CD4-positive, alpha-beta T cell treated with Interleukin-1 beta for 1 hour (primary cell): ENCODE results near the gene LCN6.
"Not testable (repeated sequence)": the region's sequence is repeated elsewhere in the genome, so short reads cannot be mapped to it uniquely, and the experiment has no call there.

ENCODE experiments used
- DNase-seq, 2 donors: peaks; one replicate each; pipeline ENCODE4 v3.0.0-alpha.2; 2020 to 2022

The LCN6 gene, protein sequence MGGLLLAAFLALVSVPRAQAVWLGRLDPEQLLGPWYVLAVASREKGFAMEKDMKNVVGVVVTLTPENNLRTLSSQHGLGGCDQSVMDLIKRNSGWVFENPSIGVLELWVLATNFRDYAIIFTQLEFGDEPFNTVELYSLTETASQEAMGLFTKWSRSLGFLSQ

DNA sequence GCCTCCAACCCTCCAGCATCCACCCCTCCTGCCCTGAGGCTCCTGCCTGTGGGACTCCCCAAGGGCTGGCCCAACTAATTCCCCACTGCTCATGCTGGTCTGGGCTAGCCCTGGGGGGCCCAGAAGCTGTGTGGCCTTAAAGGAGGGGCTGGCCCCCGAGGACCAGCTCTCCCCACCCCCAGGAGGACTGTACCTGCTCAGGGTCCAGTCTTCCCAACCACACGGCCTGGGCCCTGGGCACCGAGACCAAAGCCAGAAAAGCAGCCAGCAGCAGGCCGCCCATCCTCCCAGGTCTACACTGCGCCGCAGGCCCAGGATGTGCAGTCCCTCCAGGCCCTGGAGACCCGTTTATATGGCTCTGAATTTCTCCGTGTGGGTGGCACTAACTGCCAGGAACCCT, at the start of gene LCN6:
LCN6 (minus strand) TSS at position 325 of the 400 bp plus-strand sequence; CDS start at position 283, 42 bp downstream.
- no peak for DNase-seq

DNA sequence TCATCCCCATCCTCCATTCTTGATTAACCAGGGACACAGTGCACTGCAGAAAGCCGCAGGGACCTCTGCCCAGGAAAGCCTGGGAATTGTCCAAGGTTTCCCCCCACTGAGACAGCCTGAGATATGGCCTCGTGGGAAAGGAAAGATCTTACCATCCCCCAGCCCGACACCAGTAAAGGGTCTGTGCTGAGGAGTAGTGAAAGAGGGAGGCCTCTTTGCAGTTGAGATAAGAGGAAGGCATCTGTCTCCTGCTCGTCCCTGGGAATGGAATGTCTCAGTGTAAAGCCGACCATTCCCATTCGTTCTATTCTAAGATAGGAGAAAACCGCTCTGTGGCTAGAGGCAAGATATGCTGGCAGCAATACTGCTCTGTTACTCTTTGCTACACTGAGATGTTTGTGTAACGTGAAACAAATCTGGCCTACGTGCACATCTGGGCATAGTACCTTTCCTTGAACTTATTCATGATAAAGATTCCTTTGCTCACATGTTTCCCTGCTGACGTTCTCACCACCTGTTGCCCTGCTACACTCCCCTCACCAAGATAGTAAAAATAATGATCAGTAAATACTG, 48.5 kb upstream of the LCN6 start:
- not testable (repeated sequence) for DNase-seq

DNA sequence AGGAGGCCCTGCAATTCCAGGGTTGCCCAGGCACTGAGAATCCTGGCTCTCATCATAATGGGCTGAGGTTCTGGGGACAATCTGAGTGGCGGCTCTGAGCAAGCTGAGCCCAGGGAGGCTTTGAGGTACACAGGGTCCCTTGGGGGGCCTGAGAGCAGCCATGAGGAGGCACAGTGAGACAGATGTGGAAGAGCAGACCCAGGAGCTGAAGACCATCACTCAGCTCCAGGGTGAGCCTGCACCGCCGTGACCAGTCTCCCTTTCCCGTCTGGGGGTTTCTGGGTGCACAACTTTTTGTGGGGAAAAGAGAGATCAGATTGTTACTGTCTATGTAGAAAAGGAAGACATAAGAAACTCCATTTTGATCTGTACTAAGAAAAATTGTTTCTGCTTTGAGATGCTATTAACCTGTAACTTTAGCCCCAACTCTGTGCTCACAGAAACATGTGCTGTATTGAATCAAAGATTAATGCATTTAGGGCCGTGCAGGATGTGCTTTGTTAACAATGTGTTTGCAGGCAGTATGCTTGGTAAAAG, 48.0 kb upstream of the LCN6 start, which contains the start of gene CCDC183:
CCDC183 (plus strand) TSS at position 101 of the 537 bp plus-strand sequence; CDS start at position 161, 60 bp downstream.
- no peak for DNase-seq

DNA sequence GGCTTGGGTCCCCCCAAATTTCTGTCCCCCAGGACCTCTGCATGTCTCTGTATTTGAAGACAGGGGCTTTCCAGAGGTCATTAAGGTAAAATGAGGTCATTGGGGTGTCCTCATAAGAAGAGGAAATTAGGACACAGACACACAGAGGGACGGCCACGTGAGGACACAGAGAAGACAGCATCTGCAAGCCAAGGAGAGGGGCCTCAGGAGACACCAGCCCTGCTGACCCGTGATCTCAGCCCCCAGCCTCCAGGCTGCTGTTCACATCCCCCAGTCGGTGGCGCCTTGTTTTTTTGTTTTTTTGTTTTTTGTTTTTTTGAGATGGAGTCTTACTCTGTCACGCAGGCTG, 46.6 kb upstream of the LCN6 start:
- DNase-seq, result no peak

DNA sequence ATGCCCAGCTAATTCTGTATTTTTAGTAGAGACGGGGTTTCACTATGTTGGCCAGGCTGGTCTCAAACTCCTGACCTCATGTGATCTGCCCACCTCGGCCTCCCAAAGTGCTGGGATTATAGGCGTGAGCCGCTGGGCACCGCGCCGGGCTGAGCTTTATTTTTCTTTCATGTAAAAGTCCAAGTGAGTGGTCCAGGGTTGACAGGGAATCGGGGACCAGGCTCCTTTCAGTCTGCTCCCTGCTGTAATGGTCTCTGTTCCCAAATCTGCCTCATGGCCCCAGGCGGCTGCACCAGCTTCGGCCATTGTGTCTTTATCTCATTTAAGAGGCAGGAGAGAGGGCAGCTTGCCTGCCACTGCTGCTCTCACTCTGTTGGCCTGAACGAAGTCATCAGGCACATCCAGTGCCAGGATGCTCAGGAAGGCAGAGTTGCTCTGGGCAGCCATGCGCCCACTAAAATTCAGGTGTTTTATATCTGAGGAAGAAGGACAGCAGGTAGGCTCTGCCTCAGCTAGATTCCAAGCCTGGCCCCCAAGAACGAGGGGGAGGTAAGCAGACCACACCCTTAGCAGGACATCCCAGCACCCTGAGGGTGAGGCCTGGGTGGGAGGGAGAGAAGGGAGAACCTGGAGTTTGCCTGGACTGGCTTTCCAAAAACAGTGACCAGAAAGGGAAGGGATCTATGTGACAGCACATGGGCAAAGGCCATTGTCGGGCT, 46.1 kb upstream of the LCN6 start:
- no peak for DNase-seq

DNA sequence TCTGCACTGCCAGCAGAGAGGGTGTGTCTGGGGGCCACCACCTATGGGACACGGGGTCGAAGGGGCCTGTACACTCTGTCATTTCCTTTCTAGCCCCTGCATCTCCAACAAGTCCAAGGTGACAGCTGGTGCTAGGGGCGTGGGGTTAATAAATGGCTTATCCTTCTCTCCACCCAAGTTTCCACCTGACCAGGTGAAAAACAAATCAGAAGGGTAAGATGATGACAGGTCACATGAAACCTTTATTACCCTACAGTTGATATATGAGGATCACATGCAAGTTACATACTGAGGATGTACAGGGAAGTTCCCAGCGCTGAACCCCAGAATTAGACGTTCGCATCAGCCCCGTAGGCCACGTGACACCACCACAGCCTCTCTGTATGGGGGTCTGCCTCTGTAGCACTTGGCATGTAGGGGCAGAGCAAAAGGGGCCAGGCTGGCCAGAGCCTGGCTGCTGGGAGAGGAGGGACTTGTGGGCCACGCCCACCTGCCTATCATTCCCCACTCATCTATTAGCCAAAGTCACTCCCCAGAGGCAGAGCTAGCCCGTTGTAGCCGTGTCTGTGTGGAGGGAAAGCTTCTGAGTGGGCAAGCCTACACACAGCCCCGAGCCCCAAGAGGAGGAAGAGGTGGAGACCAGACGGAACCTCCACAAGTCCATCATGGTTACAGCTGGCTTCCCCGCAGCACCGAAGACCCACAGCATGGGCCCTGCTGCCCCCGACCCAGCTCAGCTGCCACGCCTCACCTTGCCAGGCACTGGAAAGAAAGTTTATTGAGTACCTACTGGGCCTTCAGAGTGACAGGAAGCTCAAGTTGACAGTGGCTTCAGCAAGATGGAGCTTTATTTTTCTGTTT, 45.0 kb upstream of the LCN6 start:
- no peak for DNase-seq

DNA sequence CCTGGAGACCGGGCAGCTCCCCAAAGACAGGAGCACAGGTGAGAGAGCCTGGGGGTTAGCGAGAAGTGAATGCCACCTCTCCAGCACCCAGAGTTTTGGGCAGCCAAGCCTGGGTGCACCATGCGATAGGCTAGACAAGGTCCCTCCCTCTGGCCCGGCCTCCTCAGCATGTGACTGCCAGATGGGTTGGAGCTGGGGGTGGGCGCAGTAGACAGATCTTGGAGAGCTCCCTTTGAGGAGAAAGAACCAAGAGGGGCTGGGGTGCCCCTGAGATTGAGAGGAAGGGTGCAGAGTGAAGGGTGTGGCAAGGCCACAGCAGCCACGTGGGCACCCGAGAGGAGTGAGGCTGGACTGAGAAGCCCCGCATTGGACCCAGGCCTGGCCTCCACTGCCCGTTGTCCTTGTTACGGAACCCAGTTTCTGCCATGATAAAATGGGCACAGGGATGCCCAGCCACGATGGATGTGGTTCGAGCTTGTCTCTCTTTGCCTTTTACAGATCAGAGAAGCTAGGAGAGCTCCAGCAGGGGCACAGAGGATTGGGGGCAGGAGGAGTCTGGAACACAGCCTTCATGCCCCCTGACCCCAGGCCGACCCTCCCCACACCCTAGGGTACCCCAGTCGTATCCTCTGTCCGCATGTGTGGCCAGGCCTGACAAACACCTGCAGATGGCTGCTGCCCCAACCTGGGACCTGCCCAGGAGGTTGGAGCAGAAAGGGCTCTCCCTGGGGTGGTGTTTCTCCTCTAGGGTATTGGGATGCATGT, 44.2 kb upstream of the LCN6 start:
- no peak for DNase-seq

DNA sequence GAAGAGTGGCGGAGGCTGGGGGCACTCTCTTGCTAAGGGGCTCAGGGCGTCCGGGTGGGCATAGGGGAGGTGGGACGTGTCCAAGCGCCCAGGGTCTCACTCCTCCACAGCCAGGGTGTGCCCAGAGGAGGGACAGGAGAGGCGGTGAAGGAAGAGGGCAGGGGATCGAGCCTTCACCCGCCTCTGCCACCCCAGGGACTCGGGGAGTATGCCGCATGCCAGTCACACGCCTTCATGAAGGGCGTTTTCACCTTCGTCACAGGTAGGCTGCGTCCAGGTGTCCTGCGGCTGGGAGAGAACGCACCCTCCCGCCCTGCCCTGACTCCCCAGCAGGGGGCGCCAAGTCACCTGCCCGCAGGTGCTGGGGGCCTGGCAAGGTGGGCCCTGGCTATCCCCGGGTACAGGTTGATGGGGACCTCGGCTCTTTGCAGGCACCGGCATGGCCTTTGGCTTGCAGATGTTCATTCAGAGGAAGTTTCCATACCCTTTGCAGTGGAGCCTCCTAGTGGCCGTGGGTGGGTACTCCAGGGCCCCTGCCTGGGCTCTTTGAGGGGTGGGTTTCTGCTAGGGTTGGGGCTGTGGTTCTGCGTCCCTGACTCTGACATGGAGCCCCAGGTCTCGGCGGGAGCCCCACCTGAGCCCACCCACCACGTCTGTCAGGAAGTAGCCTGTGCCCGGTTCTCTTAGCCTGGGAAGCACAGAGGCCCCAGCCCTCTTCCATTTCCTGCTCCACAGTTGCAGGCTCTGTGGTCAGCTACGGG, 43.4 kb upstream of the LCN6 start:
- DNase-seq, result peak; percentile 74 to 77

DNA sequence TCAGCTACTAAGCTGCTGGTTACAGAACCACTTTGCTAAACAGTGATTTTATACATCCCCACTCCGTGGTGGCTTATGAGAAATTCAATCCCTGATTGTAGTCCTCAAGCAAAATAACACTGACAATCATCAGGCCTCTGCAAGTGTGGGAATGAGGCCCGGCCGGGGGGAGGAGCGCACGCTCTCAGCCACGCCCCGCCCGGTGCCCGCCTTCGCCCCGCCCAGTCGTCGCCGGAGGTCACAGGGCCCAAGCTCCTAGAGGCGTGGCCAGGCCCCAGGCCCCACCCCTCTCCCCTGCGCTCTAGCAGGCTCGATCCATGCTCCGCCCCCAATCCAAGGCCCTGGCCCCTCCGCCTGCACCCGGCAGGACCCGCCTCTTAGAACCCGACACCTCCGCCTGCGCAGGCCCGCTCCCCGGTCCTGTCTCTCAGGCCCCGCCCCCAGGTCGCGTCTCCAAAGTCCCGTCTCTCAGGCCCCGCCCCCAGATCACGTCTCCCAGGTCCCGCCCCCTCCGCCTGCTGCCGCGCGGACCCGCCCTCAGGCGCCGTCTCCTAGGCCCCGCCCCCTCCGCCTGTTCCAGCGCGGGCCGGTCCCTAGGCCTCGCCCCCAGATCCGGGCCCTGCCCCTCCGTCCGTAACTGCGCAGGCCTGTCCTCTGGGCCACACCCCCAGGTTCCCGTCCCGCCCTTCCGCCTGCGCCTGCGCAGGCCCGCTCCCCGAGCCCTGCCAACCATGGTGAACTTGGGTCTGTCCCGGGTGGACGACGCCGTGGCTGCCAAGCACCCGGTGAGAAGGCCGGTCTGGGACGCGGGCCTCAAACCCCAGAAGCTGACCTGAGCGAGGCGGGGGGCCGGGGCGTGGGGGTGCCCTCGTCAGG, 42.6 kb upstream of the LCN6 start, which contains the start of gene TMEM141:
TMEM141 (plus strand) TSS at position 705 of the 876 bp plus-strand sequence; CDS start at position 732, 27 bp downstream.
- peak; percentile 99 to 100 for DNase-seq

DNA sequence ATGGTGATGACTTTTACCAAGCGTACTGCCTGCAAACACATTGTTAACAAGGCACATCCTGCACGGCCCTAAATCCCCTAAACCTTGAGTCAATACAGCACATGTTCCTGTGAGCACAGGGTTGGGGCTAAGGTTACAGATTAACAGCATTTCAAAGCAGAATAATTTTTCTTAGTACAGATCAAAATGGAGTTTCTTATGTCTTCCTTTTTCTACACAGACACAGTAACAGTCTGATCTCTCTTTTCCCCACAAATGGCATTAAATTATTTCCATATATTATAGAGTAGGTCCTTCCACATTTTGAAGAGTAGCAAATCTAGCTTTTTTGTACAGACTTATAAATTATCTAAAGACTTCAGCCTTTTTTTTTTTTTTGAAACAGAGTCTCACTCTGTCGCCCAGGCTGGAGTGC, 41.2 kb upstream of the LCN6 start:
- no peak for DNase-seq

DNA sequence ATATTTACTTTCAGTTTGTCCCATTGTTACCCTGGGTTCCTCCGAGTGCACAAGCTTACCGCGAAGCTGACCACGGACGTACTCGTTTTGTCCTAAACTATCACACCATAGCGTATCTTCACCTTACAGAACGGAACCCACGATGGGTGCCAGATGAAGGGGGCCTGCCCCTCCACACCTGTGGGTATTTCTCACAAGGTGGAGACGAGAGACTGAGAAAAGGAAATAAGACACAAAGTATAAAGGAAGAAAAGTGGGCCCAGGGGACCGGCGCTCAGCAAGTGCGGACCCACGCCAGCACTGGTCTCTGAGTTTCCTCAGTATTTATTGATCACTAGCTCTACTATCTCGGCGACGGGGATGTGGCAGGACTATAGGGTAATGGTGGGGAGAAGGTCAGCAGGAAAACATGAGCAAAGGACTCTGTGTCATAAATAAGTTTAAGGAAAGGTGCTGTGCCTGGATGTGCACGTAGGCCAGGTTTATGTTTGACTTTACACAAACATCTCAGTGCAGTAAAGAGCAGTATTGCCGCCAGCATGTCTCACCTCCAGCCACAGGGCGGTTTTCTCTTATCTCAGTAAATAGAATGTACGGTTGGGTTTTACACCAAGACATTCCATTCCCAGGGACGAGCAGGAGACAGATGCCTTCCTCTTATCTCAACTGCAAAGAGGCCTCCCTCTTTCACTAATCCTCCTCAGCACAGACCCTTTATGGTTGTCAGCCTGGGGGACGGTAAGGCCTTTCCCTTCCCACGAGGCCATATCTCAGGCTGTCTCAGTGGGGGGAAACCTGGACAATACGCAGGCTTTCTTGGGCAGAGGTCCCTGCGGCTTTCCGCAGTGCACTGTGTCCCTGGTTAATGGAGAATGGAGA, 40.6 kb upstream of the LCN6 start:
- not testable (repeated sequence) for DNase-seq

DNA sequence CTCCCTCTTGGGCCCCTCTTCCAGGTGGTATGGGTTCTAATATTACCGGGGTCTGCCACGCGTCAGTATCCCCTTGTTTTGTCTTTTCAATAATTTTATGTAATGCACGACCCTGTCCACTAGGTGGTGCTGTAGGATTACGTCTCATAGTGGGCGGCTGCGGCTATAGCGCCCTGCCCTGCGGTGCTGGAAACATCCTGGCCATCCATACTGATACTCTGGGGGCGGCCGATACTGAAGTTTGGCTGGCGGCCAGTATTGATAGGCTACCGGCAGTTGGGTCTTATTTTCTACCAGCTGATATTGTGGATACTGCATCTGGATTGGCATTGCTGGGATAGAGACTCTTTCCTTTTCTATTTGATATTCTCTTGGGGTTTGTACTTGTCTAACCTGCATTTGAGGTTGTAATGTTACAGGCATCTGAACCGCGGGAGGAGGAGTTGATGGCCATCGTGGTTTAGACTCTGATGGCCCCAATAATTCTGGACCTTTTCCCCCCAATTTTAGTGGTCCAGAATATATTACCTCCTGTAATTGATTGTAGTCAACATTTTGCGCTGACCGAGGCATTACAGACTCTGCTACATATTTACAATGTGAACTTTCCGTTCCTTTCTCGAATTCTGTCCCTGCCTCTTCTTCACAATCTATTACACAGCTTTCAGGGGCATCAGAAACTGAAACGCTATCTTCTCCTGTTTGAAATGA, 39.5 kb upstream of the LCN6 start:
- peak; percentile 70 to 84 for DNase-seq

DNA sequence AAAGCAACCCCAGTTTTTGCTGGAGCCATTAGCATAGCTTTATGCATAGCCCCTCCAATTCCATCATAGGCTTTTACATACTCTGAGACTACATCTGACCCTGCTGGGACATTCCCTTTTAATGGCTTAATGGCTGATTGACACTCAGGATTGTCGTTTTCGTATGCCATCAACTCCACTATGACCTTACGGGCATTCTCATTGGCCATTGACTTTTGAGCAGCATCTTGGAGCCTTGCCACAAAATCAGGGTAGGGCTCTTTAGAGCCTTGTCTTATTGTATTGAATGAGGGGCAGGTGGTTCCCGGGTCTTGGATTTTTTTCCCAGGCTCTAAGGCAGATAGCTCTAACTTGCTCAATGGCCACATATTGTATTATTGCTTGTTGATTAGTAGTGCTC, 38.7 kb upstream of the LCN6 start:
- not testable (repeated sequence) for DNase-seq

DNA sequence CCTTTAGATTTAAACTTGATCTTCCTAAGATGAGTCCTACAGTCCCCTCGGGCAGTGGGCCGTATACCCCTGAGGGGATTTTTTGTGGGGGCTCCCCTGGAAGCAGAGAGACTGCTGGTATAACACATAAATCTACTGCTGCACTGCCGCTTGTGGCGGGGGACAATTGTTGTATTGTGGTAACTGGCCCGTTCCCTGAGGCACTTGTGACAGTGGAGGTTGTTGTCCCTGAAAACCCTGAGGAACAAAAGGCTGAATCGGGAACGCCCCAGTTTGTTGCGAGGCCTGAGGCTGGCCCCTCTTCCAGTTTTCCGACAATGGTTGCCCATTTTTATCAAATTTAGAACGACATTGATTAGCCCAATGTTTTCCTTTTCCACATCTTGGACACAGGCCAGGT, 38.1 kb upstream of the LCN6 start:
- DNase-seq, result no peak

DNA sequence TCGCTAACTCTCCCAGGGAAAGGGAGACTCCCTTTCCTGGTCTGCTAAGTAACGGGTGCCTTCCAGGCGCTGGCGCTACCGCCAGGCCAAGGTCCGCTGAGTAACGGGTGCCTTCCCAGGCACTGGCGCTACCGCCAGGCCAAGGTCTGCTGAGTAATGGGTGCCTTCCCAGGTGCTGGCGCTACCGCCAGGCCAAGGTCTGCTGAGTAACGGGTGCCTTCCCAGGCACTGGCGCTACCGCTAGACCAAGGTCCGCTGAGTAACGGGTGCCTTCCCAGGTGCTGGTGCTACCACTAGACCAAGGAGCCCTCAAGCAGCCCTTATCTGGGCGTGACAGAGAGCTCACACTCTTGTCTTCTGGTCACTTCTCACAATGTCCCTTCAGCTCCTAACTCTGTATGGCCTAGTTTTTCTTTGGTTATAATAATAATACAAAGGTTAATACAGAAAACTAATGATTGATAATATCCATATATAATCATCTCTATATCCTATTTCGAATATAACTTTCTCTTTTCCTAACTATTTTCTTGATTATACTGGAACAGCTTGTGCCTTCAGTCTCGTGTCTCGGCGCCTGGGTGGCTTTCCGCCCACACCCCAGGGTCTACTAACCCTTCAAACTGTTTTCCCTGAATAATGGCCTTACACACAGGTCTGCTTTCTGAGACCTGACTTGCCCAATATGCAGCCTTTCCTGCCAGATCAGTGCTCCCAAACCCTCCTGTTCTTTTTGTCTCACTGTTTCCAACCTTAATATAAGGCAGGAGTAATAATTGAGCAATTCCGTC, 37.4 kb upstream of the LCN6 start:
- not testable (repeated sequence) for DNase-seq

DNA sequence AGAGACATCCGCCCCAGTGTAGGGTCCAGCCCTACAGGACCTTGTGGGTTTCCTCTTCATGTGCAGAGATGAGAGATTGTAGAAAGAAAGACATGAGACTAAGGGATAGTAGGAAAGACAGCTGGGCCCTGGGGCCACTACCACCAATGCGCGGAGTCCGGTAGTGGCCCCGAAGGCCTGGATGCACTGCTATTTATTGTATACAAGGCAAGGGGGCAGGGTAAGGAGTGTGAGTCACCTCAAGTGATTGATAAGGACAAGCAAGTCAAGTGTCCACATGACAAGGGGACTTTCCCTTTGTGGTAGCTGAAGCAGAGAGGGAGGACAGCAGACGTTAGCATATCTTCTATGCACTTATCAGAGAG, 36.7 kb upstream of the LCN6 start:
- DNase-seq, result peak; percentile 16 to 55

DNA sequence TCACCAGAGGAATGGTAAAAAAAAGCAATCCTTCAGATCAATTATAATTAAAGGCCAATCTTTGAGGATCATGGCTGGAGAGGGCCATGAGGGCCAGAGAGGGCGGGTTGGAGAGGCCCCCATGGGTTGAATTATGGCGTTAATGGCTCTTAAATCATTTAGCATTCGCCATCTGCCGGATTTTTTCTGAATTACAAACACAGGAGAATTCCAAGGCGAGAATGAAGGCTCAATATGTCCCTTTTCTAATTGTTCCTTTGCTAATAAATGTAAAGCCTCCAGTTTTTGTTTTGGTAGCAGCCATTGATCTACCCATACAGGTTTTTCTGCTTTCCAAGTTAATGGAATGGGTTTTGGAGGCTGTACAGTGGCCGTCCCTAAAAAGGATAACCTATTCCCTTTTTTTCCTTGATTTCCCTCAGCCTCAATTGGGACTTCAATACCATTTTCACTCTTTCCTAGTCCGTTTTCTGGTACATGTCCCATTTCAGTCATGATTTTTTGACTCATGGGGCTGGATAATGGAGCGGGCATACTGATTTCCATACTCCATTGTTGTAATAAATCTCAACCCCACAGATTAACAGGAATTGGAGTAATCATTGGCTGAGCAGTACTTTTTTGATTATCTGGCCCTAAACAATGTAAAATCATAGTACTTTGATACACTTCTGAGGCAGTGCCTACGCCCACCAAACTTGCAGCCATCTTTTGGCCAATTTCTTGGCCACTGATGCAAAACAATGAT, 36.1 kb upstream of the LCN6 start:
- DNase-seq, result peak in 1 of 2 donors; percentile 44
